ENCODE measurements around the gene CLDN14. TPM values are rescaled to one million over a fixed set of nuclear protein-coding genes. Genes with fewer than 3 reads are reported as not detected.

Gene CLDN14
- total RNA-seq, 1 donor from 2014 or later: not detected

GRCh38 chr21:36518883-36519492, 39.1 kb upstream of the CLDN14 start:
- H3K4me3 ChIP-seq: no peak overlapping the region
- Mint-ChIP-seq H3K4me1 (no peaks in the 10 kb centered on the region), H3K9me3 (peaks cover 9% of the 10 kb centered on the region), H3K27me3 (ENCODE audit: insufficient read depth, low read depth) (peaks cover 14% of the 10 kb centered on the region), H3K27ac (no peak overlapping the region), H3K4me3 (no peak overlapping the region), H3K36me3 (no peaks in the 10 kb centered on the region)
- H3K4me2 ChIP-seq: no peak overlapping the region
- H3K27me3 ChIP-seq: no peaks in the 10 kb centered on the region
- no peaks in the 10 kb centered on the region for H3K9me3 ChIP-seq (ENCODE audit: low read depth)
- H3K4me1 ChIP-seq: no peaks in the 10 kb centered on the region
- no peaks in the 10 kb centered on the region for H4K20me1 ChIP-seq (ENCODE audit: low read depth)
- TF ChIP-seq EZH2phosphoT487 (IDR thresholded peaks at IDR 0.05): no peak
- TF ChIP-seq EZH2 (IDR thresholded peaks at IDR 0.05): no peak
- TF ChIP-seq, protein P1, sequence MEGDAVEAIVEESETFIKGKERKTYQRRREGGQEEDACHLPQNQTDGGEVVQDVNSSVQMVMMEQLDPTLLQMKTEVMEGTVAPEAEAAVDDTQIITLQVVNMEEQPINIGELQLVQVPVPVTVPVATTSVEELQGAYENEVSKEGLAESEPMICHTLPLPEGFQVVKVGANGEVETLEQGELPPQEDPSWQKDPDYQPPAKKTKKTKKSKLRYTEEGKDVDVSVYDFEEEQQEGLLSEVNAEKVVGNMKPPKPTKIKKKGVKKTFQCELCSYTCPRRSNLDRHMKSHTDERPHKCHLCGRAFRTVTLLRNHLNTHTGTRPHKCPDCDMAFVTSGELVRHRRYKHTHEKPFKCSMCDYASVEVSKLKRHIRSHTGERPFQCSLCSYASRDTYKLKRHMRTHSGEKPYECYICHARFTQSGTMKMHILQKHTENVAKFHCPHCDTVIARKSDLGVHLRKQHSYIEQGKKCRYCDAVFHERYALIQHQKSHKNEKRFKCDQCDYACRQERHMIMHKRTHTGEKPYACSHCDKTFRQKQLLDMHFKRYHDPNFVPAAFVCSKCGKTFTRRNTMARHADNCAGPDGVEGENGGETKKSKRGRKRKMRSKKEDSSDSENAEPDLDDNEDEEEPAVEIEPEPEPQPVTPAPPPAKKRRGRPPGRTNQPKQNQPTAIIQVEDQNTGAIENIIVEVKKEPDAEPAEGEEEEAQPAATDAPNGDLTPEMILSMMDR (IDR thresholded peaks at IDR 0.05): no peak
- H3K36me3 ChIP-seq: no peaks in the 10 kb centered on the region
- H3K79me2 ChIP-seq (ENCODE audit: low read depth): no peaks in the 10 kb centered on the region
- DNase-seq (ENCODE audit: low spot score): no peak
- H2AFZ ChIP-seq (replicated peaks): no peak overlapping the region
- no peaks in the 10 kb centered on the region for H3F3A ChIP-seq (ENCODE audit: low read depth)
- H3K9ac ChIP-seq: no peak overlapping the region
- no peak overlapping the region for H3K27ac ChIP-seq

DNA sequence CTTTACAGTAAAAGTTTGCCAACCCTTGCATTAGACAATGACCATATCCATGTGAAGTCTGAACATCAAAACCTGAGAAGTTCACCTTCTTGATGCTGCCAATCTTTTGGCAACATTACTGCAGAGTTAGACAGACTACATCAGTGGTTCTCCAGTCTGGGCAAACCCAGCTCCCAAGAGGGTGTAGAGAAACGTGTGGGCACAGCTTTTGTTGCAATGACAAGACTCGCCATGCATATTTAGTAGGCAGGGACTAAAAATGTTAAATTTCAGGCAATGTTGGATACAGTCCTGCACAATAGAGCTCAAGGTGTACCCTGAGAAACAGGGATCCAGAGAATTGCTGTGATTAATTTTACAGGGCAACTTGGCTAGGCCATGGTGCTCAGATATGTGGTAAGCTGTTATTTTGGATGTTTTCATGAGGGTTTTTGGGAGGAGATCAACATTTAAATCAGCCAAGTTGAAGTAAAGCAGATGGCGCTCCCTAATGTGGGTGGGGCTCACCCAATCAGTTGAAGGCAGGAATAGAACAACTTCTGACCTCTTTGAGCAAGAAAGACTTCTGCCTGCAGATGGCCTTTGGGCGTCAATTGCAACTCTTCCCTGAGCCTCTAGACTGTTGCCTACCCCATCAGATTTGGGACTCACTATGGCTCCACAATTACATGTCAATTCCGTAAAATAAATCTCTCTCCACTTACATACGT, 37.6 kb upstream of the CLDN14 start:
- no peak for DNase-seq (ENCODE audit: low spot score)
- Histone ChIP-seq H3K27ac (no peak overlapping the region), H3K9ac (no peak overlapping the region), H2AFZ (replicated peaks) (no peak overlapping the region), H3K4me1 (no peaks in the 10 kb centered on the region), H3K79me2 (ENCODE audit: low read depth) (no peaks in the 10 kb centered on the region), H3K27me3 (no peaks in the 10 kb centered on the region), H3F3A (ENCODE audit: low read depth) (no peaks in the 10 kb centered on the region), H3K36me3 (no peaks in the 10 kb centered on the region), H4K20me1 (ENCODE audit: low read depth) (no peaks in the 10 kb centered on the region), H3K4me2 (no peak overlapping the region), H3K9me3 (ENCODE audit: low read depth) (no peaks in the 10 kb centered on the region), H3K4me3 (no peak overlapping the region)
- no peaks in the 10 kb centered on the region for H3K36me3 Mint-ChIP-seq
- H3K4me1 Mint-ChIP-seq: no peaks in the 10 kb centered on the region
- H3K4me3 Mint-ChIP-seq: no peak overlapping the region
- H3K27ac Mint-ChIP-seq: no peak overlapping the region
- peaks cover 9% of the 10 kb centered on the region for H3K9me3 Mint-ChIP-seq
- TF ChIP-seq EZH2 (IDR thresholded peaks at IDR 0.05) (no peak), EZH2phosphoT487 (IDR thresholded peaks at IDR 0.05) (no peak)
- TF ChIP-seq, protein P1 (IDR thresholded peaks at IDR 0.05): no peak
- peaks cover 17% of the 10 kb centered on the region for H3K27me3 Mint-ChIP-seq (ENCODE audit: insufficient read depth, low read depth)

GRCh38 chr21:36516281-36516680, 36.4 kb upstream of the CLDN14 start:
- DNase-seq (ENCODE audit: low spot score): no peak
- Histone ChIP-seq H3K79me2 (ENCODE audit: low read depth) (no peaks in the 10 kb centered on the region), H3K27ac (no peak overlapping the region), H3K4me1 (no peaks in the 10 kb centered on the region), H3K27me3 (no peaks in the 10 kb centered on the region), H3K9ac (no peak overlapping the region), H3K4me3 (no peak overlapping the region), H2AFZ (replicated peaks) (no peak overlapping the region), H3K4me2 (no peak overlapping the region), H3K36me3 (no peaks in the 10 kb centered on the region), H3F3A (ENCODE audit: low read depth) (no peaks in the 10 kb centered on the region), H3K9me3 (ENCODE audit: low read depth) (no peaks in the 10 kb centered on the region), H4K20me1 (ENCODE audit: low read depth) (no peaks in the 10 kb centered on the region)
- Mint-ChIP-seq H3K4me3 (no peak overlapping the region), H3K27me3 (ENCODE audit: insufficient read depth, low read depth) (peaks cover 15% of the 10 kb centered on the region), H3K36me3 (no peaks in the 10 kb centered on the region), H3K4me1 (no peaks in the 10 kb centered on the region), H3K27ac (no peak overlapping the region), H3K9me3 (peaks cover 9% of the 10 kb centered on the region)
- TF ChIP-seq, protein P1 (IDR thresholded peaks at IDR 0.05): no peak

All from neural progenitor cell (in vitro differentiated cells).